Measurements from ENCODE around the gene ANKRD17.

- TF ChIP-seq CTCF (IDR thresholded peaks at IDR 0.05; ENCODE audit: low read depth, low read length) (no peak), POLR2A (IDR thresholded peaks at IDR 0.05; ENCODE audit: extremely low read depth, insufficient read length) (no peak)
Measured at GRCh38 chr4:73075832-73076231, 182.8 kb downstream of the ANKRD17 start.
